Endothelial cell (in vitro differentiated cells): ENCODE data around the gene STUB1. TPM values are rescaled to one million over a fixed set of nuclear protein-coding genes. Genes with fewer than 3 reads are reported as not detected.

Experiments
- DNase-seq: peaks from one replicate; pipeline ENCODE4 v3.0.0; 2021; ENCODE audit warnings: low spot score
- H3K27ac Mint-ChIP-seq: one replicate; pipeline ENCODE4 v1.8.0; 2021; ENCODE audit warnings: mixed read lengths, inconsistent platforms; ENCODE audit not compliant: unreplicated experiment
- H3K27me3 Mint-ChIP-seq: one replicate; pipeline ENCODE4 v1.8.0; 2021; ENCODE audit warnings: mild to moderate bottlenecking, moderate library complexity, mixed read lengths, inconsistent platforms; ENCODE audit not compliant: unreplicated experiment
- H3K36me3 Mint-ChIP-seq: one replicate; pipeline ENCODE4 v1.8.0; 2021; ENCODE audit warnings: mild to moderate bottlenecking, low read depth, mixed read lengths, inconsistent platforms; ENCODE audit not compliant: unreplicated experiment
- H3K4me1 Mint-ChIP-seq: one replicate; pipeline ENCODE4 v1.8.0; 2021; ENCODE audit warnings: mild to moderate bottlenecking, mixed read lengths, inconsistent platforms; ENCODE audit not compliant: unreplicated experiment
- H3K4me3 Mint-ChIP-seq: one replicate; pipeline ENCODE4 v1.8.0; 2021; ENCODE audit warnings: mild to moderate bottlenecking, mixed read lengths, inconsistent platforms; ENCODE audit not compliant: unreplicated experiment
- H3K9me3 Mint-ChIP-seq: one replicate; pipeline ENCODE4 v1.8.0; 2021; ENCODE audit warnings: mixed read lengths, inconsistent platforms; ENCODE audit not compliant: unreplicated experiment
- CTCF ChIP-seq: fragments of 200-600 bp; sonication (generic); IDR thresholded peaks from one replicate; pipeline ENCODE4 v1.5.0; 2021; ENCODE audit warnings: antibody characterized with exemption; ENCODE audit not compliant: unreplicated experiment
- total RNA-seq: library from RNA; stranded (reverse); fragmentation: NEBNext Ultra II Directional; extraction: Animal tissue kit (Norgen Biotek cat#: 25700); gene quantifications from one replicate; pipeline ENCODE4 v1.2.1, GENCODE V29; 2021; ENCODE audit not compliant: unreplicated experiment

Gene STUB1
- total RNA-seq, 1 donor from 2014 or later: 93.7 TPM

- H3K27ac Mint-ChIP-seq: no peak overlapping the region
Observed at GRCh38 chr16:659618-660017, 20.6 kb upstream of the STUB1 start.

GRCh38 chr16:660132-660458 is 20.1 kb upstream of the STUB1 start:
- H3K36me3 Mint-ChIP-seq: peaks cover 3% of the 10 kb centered on the region
- H3K4me3 Mint-ChIP-seq: no peak overlapping the region
- H3K4me1 Mint-ChIP-seq: no peaks in the 10 kb centered on the region
- no peaks in the 10 kb centered on the region for H3K9me3 Mint-ChIP-seq
- no peak overlapping the region for H3K27ac Mint-ChIP-seq
- H3K27me3 Mint-ChIP-seq: peaks cover 9% of the 10 kb centered on the region
- no peak for TF ChIP-seq CTCF
- no peak for DNase-seq

More at GRCh38 chr16:659618-660017, 20.6 kb upstream of the STUB1 start:
- no peak for DNase-seq
- Mint-ChIP-seq H3K36me3 (peaks cover 3% of the 10 kb centered on the region), H3K9me3 (no peaks in the 10 kb centered on the region), H3K4me1 (no peaks in the 10 kb centered on the region), H3K27me3 (peaks cover 8% of the 10 kb centered on the region), H3K4me3 (no peak overlapping the region)
- TF ChIP-seq CTCF: no peak

- no peak overlapping the region for H3K4me3 Mint-ChIP-seq
- peak; percentile 91 for DNase-seq
- TF ChIP-seq CTCF: peak; percentile 74
- no peak overlapping the region for H3K27ac Mint-ChIP-seq
- peaks cover 3% of the 10 kb centered on the region for H3K36me3 Mint-ChIP-seq
- no peaks in the 10 kb centered on the region for H3K9me3 Mint-ChIP-seq
- no peaks in the 10 kb centered on the region for H3K4me1 Mint-ChIP-seq
- H3K27me3 Mint-ChIP-seq: peaks cover 9% of the 10 kb centered on the region
Observed at GRCh38 chr16:660459-661183, 19.6 kb upstream of the STUB1 start.

- no peaks in the 10 kb centered on the region for H3K4me1 Mint-ChIP-seq
- H3K27ac Mint-ChIP-seq: no peak overlapping the region
- H3K27me3 Mint-ChIP-seq: peaks cover 9% of the 10 kb centered on the region
- DNase-seq: no peak
- H3K4me3 Mint-ChIP-seq: no peak overlapping the region
- peaks cover 3% of the 10 kb centered on the region for H3K36me3 Mint-ChIP-seq
- peak; percentile 9 for TF ChIP-seq CTCF
- H3K9me3 Mint-ChIP-seq: no peaks in the 10 kb centered on the region
Observed at GRCh38 chr16:661184-661821, 18.9 kb upstream of the STUB1 start.

- Mint-ChIP-seq H3K36me3 (peaks cover 3% of the 10 kb centered on the region), H3K27me3 (peaks cover 9% of the 10 kb centered on the region), H3K4me1 (no peaks in the 10 kb centered on the region), H3K4me3 (no peak overlapping the region), H3K9me3 (no peaks in the 10 kb centered on the region), H3K27ac (no peak overlapping the region)
- TF ChIP-seq CTCF: no peak
- no peak for DNase-seq
Observed at GRCh38 chr16:662095-662494, 18.1 kb upstream of the STUB1 start.
